NCI-H446 (cell line): Measurements from ENCODE around the gene NOC3L.

Experiments used
- DNase-seq, 2 experiments: peaks; one replicate each; lab custom pipeline; 2025; lab: John Stamatoyannopoulos, UW

Gene NOC3L

DNA sequence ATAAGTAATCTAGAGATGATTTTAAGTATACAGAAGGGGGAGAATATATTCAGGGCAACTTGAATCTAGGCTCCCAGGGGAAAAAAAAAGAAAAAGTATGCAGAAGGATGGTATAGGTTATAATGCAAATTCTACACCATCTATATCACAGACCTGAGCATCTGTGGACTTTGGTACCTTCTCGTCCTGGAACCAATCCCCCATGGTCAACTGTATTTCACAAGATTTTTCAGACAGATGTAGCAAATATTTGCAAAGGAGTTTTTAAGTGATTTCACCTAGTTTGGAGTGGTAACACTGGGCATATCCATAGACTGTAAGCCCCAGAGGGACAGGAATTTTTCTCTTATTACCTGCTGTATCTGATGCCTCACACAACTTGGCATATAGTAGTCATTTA is 58.8 kb downstream of the NOC3L start:
- no peak for DNase-seq

GRCh38 chr10:94300042-94300441 is 62.7 kb downstream of the NOC3L start:
- DNase-seq: no peak

GRCh38 chr10:94299417-94299816 is 63.3 kb downstream of the NOC3L start:
- no peak for DNase-seq

DNA sequence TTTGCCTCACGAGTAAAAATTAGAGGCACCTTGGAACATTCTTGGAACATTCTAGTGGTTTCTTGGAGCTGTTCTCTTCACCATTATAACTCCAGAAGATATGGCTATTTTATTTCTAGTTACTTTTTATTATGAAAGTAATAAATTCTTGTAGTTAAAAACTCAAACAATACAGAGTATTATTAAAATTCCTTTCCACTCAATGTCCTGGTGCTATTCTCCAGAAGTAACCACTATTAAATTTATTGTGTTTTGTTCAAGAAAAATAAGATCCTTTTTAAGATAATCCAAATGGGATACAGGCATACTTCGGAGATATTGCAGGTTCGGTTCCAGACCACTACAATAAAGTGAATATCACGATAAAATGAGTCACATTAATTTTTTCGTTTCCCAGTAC is 68.6 kb downstream of the NOC3L start:
- no peak for DNase-seq

- no peak for DNase-seq
Observed at GRCh38 chr10:94293354-94293753, 69.4 kb downstream of the NOC3L start.

DNA sequence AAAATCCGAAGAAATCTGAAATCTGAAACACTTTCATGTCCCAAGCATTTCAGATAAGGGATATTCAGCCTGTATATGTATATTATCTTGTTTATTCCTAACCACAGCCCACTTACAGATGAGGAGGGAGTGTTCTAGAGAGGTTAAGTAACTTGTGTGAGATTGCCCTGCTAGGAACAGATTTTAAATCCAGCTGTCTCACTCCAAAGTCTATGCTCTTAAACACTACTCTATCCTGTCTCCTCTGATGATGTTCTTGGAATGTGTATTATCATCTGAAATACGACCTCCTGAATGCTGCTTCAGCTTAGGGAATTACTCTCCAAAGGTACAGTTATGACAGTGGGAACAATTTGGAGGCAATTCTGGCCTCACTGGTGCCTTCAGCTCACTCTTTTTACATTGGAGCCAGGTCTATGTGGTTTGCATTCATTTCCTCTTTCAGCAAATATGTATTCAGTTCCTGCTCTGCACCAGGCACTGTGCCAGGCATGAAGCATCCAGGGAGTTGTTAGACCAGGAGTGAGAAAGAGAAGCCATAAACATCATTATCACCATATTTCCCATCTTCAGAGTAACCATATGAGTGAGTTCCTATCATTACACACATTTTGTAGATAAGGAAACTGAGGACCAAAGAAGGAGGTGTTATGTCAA is 70.2 kb downstream of the NOC3L start:
- no peak for DNase-seq

DNA sequence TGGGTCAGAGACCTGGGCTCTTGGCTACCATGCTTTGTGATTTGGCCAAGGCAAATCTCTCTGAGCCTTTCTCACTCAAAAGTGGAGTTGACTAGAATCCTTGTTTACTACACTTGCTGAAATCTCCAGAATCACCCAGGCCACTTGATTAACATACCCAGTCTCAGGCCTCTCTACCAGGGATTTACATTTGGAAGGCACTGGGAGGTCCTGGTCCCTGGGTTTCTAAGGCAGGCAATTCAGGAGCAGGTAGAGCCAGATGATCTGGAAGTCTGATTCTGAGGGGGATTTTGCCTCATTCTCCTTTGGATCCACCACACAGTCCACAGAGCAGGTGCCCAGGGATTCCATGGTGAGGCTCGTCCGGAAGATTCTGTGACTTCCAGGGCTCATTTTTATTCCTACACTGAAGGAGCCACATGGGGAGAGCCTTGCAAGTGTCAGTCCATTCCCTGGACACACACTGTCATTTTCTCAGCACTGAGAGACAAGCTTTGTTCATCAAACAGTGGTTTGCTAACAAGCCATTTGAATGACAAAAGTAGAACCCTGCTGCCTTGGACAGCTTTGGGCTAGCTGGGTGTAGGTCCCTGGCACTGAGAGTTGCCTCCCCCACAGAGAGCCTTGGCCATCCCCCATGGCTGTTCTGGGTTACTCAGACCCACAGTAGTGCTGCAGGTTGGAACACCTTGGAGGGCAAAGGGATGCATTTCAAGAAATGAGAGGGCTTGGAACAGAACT is 74.2 kb downstream of the NOC3L start:
- DNase-seq: no peak

GRCh38 chr10:94287336-94287735 is 75.4 kb downstream of the NOC3L start:
- no peak for DNase-seq

DNA sequence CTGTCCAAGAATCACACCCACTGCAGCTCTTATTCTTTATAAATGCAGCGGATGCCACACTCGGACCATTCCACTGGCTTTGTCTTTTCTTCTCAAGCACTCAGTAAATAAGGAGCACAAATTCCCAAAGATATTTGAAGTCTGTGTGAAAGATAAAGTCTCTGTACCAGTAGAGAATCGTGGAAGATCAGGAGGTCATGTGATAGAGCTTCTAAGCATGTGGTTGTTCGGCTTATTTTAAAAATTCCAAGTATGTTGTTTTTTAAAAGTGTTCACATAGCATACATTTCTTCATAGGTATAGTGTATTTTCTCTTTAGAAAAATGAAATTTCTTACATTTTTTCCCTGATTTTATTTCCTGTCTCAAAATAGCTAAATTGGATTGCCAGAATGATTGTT is 75.8 kb downstream of the NOC3L start:
- no peak for DNase-seq

DNA sequence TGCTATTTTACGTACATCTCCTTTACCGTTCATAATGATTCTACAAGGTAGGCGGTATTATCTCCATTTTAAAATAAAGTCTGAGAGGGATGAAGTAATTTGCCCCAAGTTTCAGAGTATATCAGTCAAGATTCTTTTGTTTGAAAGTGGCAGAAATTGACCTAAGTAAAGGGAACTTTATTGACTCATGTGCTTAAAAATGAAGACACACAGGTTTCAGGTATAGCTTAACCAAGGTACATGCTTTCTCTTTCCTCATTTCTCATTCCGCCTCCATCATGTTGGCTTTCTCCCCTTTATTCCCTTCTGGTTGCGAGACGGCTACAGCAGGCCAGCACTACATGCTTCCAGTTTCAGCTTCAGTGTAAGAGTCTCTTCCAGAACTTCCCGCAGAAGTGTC is 77.5 kb downstream of the NOC3L start:
- DNase-seq: no peak
